ENCODE measurements around the gene CEMIP2.

DNA sequence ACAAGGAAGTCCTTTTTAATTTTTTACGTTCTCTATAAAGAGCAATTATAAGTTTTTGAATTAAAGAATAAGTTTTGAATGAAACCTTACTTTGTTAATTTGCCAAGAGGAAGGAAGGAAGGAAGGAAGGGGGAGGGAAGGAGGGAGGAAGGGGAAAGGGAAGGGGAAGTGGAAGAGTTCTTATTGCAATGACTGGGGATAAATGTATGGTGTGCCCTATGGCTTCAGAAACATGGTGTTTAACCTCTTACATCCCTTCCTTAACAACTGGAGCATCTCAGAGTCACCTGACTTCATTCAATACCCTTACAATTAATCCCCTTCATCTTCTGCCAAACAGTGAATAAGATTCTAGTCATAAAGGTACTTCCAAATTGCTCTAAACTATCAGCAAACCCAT is 16.0 kb downstream of the CEMIP2 start:
- TF ChIP-seq NR1H2 (CRISPR knock-in tag; IDR thresholded peaks at IDR 0.05) = no peak
- no peak for TF ChIP-seq JUN (CRISPR knock-in tag; IDR thresholded peaks at IDR 0.05)
- TF ChIP-seq, protein P1, sequence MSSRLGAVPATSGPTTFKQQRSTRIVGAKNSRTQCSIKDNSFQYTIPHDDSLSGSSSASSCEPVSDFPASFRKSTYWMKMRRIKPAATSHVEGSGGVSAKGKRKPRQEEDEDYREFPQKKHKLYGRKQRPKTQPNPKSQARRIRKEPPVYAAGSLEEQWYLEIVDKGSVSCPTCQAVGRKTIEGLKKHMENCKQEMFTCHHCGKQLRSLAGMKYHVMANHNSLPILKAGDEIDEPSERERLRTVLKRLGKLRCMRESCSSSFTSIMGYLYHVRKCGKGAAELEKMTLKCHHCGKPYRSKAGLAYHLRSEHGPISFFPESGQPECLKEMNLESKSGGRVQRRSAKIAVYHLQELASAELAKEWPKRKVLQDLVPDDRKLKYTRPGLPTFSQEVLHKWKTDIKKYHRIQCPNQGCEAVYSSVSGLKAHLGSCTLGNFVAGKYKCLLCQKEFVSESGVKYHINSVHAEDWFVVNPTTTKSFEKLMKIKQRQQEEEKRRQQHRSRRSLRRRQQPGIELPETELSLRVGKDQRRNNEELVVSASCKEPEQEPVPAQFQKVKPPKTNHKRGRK (CRISPR knock-in tag; IDR thresholded peaks at IDR 0.05; ENCODE audit: borderline replicate concordance) = no peak
- TF ChIP-seq, protein P2, sequence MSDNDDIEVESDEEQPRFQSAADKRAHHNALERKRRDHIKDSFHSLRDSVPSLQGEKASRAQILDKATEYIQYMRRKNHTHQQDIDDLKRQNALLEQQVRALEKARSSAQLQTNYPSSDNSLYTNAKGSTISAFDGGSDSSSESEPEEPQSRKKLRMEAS (CRISPR knock-in tag; IDR thresholded peaks at IDR 0.05) = no peak
- no peak for TF ChIP-seq RELA (CRISPR knock-in tag; IDR thresholded peaks at IDR 0.05; ENCODE audit: borderline replicate concordance)
- TF ChIP-seq, protein P3, sequence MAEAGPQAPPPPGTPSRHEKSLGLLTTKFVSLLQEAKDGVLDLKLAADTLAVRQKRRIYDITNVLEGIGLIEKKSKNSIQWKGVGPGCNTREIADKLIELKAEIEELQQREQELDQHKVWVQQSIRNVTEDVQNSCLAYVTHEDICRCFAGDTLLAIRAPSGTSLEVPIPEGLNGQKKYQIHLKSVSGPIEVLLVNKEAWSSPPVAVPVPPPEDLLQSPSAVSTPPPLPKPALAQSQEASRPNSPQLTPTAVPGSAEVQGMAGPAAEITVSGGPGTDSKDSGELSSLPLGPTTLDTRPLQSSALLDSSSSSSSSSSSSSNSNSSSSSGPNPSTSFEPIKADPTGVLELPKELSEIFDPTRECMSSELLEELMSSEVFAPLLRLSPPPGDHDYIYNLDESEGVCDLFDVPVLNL (CRISPR knock-in tag; IDR thresholded peaks at IDR 0.05; ENCODE audit: borderline replicate concordance, low read depth) = no peak
- TF ChIP-seq CREB1 (CRISPR knock-in tag; IDR thresholded peaks at IDR 0.05) = no peak
- no peak for TF ChIP-seq TCF7 (CRISPR knock-in tag; IDR thresholded peaks at IDR 0.05; ENCODE audit: low read depth)
- TF ChIP-seq, protein P4, sequence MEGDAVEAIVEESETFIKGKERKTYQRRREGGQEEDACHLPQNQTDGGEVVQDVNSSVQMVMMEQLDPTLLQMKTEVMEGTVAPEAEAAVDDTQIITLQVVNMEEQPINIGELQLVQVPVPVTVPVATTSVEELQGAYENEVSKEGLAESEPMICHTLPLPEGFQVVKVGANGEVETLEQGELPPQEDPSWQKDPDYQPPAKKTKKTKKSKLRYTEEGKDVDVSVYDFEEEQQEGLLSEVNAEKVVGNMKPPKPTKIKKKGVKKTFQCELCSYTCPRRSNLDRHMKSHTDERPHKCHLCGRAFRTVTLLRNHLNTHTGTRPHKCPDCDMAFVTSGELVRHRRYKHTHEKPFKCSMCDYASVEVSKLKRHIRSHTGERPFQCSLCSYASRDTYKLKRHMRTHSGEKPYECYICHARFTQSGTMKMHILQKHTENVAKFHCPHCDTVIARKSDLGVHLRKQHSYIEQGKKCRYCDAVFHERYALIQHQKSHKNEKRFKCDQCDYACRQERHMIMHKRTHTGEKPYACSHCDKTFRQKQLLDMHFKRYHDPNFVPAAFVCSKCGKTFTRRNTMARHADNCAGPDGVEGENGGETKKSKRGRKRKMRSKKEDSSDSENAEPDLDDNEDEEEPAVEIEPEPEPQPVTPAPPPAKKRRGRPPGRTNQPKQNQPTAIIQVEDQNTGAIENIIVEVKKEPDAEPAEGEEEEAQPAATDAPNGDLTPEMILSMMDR (IDR thresholded peaks at IDR 0.05) = no peak
- TF ChIP-seq, protein P5, sequence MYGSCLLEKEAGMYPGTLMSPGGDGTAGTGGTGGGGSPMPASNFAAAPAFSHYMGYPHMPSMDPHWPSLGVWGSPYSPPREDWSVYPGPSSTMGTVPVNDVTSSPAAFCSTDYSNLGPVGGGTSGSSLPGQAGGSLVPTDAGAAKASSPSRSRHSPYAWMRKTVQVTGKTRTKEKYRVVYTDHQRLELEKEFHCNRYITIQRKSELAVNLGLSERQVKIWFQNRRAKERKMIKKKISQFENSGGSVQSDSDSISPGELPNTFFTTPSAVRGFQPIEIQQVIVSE (CRISPR knock-in tag; IDR thresholded peaks at IDR 0.05; ENCODE audit: borderline replicate concordance) = no peak
- TF ChIP-seq, protein P6, sequence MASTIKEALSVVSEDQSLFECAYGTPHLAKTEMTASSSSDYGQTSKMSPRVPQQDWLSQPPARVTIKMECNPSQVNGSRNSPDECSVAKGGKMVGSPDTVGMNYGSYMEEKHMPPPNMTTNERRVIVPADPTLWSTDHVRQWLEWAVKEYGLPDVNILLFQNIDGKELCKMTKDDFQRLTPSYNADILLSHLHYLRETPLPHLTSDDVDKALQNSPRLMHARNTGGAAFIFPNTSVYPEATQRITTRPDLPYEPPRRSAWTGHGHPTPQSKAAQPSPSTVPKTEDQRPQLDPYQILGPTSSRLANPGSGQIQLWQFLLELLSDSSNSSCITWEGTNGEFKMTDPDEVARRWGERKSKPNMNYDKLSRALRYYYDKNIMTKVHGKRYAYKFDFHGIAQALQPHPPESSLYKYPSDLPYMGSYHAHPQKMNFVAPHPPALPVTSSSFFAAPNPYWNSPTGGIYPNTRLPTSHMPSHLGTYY (CRISPR knock-in tag; IDR thresholded peaks at IDR 0.05) = no peak
- no peak for TF ChIP-seq ZNF232 (CRISPR knock-in tag; IDR thresholded peaks at IDR 0.05)
- TF ChIP-seq, protein P7, sequence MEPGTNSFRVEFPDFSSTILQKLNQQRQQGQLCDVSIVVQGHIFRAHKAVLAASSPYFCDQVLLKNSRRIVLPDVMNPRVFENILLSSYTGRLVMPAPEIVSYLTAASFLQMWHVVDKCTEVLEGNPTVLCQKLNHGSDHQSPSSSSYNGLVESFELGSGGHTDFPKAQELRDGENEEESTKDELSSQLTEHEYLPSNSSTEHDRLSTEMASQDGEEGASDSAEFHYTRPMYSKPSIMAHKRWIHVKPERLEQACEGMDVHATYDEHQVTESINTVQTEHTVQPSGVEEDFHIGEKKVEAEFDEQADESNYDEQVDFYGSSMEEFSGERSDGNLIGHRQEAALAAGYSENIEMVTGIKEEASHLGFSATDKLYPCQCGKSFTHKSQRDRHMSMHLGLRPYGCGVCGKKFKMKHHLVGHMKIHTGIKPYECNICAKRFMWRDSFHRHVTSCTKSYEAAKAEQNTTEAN (CRISPR knock-in tag; IDR thresholded peaks at IDR 0.05) = no peak
- TF ChIP-seq, protein P8, sequence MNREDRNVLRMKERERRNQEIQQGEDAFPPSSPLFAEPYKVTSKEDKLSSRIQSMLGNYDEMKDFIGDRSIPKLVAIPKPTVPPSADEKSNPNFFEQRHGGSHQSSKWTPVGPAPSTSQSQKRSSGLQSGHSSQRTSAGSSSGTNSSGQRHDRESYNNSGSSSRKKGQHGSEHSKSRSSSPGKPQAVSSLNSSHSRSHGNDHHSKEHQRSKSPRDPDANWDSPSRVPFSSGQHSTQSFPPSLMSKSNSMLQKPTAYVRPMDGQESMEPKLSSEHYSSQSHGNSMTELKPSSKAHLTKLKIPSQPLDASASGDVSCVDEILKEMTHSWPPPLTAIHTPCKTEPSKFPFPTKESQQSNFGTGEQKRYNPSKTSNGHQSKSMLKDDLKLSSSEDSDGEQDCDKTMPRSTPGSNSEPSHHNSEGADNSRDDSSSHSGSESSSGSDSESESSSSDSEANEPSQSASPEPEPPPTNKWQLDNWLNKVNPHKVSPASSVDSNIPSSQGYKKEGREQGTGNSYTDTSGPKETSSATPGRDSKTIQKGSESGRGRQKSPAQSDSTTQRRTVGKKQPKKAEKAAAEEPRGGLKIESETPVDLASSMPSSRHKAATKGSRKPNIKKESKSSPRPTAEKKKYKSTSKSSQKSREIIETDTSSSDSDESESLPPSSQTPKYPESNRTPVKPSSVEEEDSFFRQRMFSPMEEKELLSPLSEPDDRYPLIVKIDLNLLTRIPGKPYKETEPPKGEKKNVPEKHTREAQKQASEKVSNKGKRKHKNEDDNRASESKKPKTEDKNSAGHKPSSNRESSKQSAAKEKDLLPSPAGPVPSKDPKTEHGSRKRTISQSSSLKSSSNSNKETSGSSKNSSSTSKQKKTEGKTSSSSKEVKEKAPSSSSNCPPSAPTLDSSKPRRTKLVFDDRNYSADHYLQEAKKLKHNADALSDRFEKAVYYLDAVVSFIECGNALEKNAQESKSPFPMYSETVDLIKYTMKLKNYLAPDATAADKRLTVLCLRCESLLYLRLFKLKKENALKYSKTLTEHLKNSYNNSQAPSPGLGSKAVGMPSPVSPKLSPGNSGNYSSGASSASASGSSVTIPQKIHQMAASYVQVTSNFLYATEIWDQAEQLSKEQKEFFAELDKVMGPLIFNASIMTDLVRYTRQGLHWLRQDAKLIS (CRISPR knock-in tag; IDR thresholded peaks at IDR 0.05; ENCODE audit: borderline replicate concordance) = no peak
